ENCODE results near the gene HLA-DMB.

The HLA-DMB gene

GRCh38 chr6:32906539-32906938 is 34.3 kb downstream of the HLA-DMB start:
- peak; percentile 24 for DNase-seq (ENCODE audit: low read depth)

DNA sequence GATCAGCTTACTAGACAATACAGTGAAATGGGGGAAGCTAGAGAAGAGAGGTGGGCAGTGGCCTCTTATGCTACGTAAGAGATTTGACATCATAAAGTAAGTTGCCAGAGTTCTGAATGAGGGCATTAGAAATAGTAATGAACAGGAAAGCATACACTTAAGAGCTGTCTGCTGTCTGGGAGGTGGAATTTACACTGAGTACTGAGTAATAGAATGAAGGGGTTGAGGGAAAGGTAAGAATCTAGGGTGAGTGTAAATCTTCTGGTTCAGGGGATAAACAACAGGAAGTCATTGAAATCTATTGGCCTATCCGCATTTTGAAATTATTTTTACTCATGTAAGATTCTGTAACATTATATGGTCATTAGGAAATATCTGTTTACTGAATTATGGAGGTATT is 35.8 kb downstream of the HLA-DMB start:
- peak; percentile 11 for DNase-seq (ENCODE audit: low read depth)

DNA sequence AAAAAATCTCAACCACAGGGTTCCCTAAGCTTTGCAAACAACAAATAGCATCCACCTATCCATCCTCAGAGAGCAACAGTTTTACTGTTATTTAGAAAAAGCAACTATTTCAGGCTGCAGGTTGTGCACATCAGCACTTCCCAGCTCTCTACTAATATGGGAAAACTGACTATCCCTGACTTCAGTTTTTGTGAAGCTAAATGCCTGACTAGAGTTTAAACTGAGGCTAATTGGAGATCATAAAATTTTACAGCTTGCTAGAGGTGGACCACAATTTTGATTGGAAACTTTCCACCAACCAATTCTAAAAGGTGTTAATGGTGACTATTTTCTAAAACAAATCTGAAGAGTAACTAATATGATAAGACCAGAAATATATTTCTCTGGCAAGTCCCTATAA is 36.9 kb downstream of the HLA-DMB start:
- DNase-seq (ENCODE audit: low read depth) = no peak

GRCh38 chr6:32895006-32895345 is 45.9 kb downstream of the HLA-DMB start:
- no peak for DNase-seq (ENCODE audit: low read depth)

DNA sequence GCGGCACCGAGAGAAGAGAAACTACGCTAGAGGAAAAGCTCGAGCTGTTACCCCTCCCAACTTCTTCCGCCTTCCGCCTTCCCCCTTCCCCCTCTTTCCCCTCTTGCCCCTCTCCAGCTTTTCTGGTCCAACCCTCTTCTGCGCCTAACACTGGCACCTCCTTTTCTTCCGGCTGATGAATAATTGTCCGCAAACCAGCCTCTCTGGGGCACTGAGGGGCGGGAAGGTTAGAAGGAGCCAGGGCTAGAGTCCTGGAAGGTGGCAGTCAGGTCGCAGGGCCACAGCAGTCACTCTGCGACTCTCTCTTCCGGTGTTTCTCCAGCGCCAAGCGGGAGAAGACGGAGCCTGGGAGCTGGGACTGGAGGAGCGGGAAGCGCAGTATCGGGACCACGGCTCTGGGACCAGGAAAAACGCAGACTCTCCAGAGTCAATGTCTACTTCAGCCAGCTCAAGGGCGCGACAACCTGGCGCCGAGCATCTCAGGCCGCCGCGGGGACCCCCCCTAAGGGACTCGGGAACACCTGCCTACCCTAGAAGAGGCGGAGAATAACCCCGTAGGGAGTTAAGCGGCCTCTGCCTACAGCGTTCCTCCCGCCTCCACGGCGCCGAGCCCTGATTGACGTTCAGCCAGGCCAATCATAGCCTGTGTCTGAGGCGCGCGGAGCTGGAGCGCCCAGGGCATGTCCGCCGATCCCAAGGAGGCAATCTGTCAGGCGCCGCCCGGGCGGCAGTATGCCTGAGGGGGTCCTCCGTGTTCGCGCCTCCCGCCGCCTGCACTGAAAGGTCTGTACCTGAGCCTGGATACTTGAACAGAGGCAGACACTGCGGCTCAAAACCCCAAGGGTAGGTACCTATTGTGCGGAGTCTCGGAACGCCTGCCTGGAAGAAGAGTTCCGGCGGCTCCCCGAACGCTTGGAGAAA is 46.5 kb downstream of the HLA-DMB start:
- peak; percentile 89 for DNase-seq (ENCODE audit: low read depth)

- DNase-seq (ENCODE audit: low read depth) = no peak
Measured at GRCh38 chr6:32890831-32891230, 50.0 kb downstream of the HLA-DMB start.

- DNase-seq (ENCODE audit: low read depth) = no peak
Measured at GRCh38 chr6:32889533-32889932, 51.3 kb downstream of the HLA-DMB start.

GRCh38 chr6:32888576-32888975 is 52.3 kb downstream of the HLA-DMB start:
- DNase-seq (ENCODE audit: low read depth) = no peak

DNA sequence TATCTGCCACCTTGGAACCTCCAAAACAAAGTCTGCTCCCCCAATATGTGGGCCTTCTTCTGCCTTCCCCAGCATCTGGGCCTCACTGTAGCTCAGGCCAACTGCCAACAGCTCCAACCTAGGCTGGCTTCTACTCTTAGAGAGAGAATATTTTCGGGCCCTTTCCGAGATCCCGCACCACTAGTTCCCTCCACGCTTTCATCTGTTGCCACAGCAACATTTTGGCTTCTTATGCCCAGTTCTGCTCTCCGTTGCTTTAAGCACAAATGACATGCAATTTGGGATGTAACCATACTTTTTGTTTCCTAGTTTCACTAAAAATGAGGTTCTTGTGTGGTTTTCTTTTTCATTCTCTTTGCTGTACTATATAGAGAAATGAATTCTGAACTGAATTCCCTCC is 53.2 kb downstream of the HLA-DMB start:
- no peak for DNase-seq (ENCODE audit: low read depth)

GRCh38 chr6:32886681-32887383 is 54.0 kb downstream of the HLA-DMB start:
- DNase-seq (ENCODE audit: low read depth) = peak; percentile 80

DNA sequence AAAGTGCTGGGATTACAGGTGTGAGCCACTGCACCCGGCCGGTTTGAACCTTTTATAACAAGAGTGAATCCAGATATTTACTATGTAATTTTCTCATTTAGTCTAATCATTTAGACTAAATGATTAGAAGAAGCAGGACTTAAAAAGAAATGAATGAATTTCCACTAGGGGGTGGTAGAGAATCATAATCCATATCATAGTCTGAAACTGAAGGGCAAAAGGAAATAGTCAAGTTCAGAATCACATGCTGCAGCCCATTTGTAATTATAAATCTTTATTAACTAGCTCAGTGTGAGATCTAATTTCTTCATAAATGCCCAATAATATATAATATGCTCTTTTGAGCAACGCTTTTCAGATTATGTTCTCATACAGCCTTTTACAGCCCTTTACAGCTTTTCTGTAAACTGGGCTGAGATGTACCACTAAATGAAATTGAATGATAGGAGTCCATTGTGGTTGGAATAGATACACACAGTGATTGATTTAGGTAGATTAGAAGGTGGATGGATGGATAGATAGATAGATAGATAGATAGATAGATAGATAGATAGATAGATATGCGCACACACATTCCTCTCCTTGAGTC is 55.0 kb downstream of the HLA-DMB start:
- DNase-seq (ENCODE audit: low read depth) = peak; percentile 65

Data from fibroblast of gingiva (primary cell).